Panc1 (cell line): ENCODE data around the gene LZTS3.

ENCODE experiments used
- POLR2AphosphoS5 ChIP-seq: IDR thresholded peaks from 2 replicates; pipeline ENCODE4 v1.6.1; 2012; ENCODE audit warnings: mild to moderate bottlenecking, low read depth, low read length, moderate library complexity
- SIN3A ChIP-seq: IDR thresholded peaks from 2 replicates; pipeline ENCODE4 v1.6.1; 2012; ENCODE audit warnings: low read depth, mild to moderate bottlenecking, low read length, moderate library complexity, borderline replicate concordance; ENCODE audit not compliant: insufficient read depth
- TCF7L2 ChIP-seq: IDR thresholded peaks from 2 replicates; pipeline ENCODE4 v1.6.1; 2011; ENCODE audit warnings: mild to moderate bottlenecking, low read depth, low read length, inconsistent platforms
- TF ChIP-seq, protein P1 (sequence below): fragments of 450-650 bp; IDR thresholded peaks from 2 replicates; pipeline ENCODE4 v1.5.1; 2017; ENCODE audit warnings: mild to moderate bottlenecking
- TF ChIP-seq, protein P2 (sequence below), 2 experiments: IDR thresholded peaks; 2 replicates each; pipeline ENCODE4 v1.6.1; 2011 to 2012; ENCODE audit warnings: low read depth in 2 of 2, control low read depth in 1 of 2, low read length in 1 of 2, mild to moderate bottlenecking in 1 of 2, moderate library complexity in 1 of 2; ENCODE audit not compliant: insufficient read depth in 1 of 2

DNA sequence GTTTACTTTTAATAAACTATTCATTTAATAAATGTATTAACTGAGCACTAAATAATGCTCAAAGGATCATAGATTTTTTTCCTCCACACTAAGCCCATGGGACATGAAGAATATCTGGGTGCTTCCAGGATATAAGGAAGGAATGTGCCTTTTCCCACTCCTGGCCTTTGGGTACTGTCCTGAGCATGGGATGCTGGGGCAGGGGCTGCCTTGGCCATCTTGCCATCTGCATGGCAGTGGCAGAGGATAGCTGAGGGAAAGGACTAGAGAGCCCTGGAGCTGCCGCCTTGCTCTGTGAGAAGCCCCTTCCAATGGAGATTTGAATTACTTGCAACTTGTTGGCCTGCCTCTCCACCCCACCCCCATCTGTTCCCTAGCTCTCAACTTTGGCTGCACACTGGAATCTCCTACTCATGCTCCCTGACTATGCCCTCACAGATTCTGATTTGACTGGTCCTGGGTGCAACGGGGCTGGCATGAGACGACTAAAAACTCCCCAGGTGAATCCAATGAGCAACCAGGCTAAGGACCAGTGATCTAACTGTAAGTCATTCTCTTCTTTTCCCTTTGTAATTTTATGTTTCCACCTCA is 15.6 kb upstream of the LZTS3 start:
- TF ChIP-seq, protein P1, sequence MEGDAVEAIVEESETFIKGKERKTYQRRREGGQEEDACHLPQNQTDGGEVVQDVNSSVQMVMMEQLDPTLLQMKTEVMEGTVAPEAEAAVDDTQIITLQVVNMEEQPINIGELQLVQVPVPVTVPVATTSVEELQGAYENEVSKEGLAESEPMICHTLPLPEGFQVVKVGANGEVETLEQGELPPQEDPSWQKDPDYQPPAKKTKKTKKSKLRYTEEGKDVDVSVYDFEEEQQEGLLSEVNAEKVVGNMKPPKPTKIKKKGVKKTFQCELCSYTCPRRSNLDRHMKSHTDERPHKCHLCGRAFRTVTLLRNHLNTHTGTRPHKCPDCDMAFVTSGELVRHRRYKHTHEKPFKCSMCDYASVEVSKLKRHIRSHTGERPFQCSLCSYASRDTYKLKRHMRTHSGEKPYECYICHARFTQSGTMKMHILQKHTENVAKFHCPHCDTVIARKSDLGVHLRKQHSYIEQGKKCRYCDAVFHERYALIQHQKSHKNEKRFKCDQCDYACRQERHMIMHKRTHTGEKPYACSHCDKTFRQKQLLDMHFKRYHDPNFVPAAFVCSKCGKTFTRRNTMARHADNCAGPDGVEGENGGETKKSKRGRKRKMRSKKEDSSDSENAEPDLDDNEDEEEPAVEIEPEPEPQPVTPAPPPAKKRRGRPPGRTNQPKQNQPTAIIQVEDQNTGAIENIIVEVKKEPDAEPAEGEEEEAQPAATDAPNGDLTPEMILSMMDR: no peak
- TF ChIP-seq POLR2AphosphoS5 (no peak), SIN3A (no peak), TCF7L2 (no peak)
- TF ChIP-seq, protein P2, sequence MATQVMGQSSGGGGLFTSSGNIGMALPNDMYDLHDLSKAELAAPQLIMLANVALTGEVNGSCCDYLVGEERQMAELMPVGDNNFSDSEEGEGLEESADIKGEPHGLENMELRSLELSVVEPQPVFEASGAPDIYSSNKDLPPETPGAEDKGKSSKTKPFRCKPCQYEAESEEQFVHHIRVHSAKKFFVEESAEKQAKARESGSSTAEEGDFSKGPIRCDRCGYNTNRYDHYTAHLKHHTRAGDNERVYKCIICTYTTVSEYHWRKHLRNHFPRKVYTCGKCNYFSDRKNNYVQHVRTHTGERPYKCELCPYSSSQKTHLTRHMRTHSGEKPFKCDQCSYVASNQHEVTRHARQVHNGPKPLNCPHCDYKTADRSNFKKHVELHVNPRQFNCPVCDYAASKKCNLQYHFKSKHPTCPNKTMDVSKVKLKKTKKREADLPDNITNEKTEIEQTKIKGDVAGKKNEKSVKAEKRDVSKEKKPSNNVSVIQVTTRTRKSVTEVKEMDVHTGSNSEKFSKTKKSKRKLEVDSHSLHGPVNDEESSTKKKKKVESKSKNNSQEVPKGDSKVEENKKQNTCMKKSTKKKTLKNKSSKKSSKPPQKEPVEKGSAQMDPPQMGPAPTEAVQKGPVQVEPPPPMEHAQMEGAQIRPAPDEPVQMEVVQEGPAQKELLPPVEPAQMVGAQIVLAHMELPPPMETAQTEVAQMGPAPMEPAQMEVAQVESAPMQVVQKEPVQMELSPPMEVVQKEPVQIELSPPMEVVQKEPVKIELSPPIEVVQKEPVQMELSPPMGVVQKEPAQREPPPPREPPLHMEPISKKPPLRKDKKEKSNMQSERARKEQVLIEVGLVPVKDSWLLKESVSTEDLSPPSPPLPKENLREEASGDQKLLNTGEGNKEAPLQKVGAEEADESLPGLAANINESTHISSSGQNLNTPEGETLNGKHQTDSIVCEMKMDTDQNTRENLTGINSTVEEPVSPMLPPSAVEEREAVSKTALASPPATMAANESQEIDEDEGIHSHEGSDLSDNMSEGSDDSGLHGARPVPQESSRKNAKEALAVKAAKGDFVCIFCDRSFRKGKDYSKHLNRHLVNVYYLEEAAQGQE (IDR thresholded peaks at IDR 0.05; ENCODE audit: insufficient read depth in 1 of 2, low read depth in 2 of 2, low read length in 1 of 2): no peak
